Bronchial epithelial cell (primary cell): ENCODE measurements around the gene SLC16A13. TPM values are rescaled to one million over a fixed set of nuclear protein-coding genes. Genes with fewer than 3 reads are reported as not detected.

Experiments
- DNase-seq: peaks from one replicate; pipeline ENCODE4 v3.0.0-alpha.2; 2010; ENCODE audit warnings: low read depth
- FAIRE-seq: peaks from 2 replicates; lab custom pipeline; 2011; peaks lifted over from hg19 to GRCh38; lab: Jason Lieb, UNC
- H3K27me3 ChIP-seq: 2 replicates; pipeline ENCODE4 v1.5.1; 2011; ENCODE audit warnings: low read length; ENCODE audit not compliant: control insufficient read depth, insufficient read depth
- H3K36me3 ChIP-seq: 2 replicates; pipeline ENCODE4 v1.5.1; 2011; ENCODE audit warnings: low read length; ENCODE audit not compliant: control insufficient read depth, insufficient read depth
- H3K4me3 ChIP-seq: 2 replicates; pipeline ENCODE4 v1.5.1; 2011; ENCODE audit warnings: mild to moderate bottlenecking, low read depth, low read length, control low read depth
- total RNA-seq: library from RNA; depleted of rRNA; stranded (reverse); fragments of >200 nt; gene quantifications from 2 replicates; pipeline ENCODE4 v1.2.1, GENCODE V29; 2014
- TF ChIP-seq, protein P1 (sequence below): IDR thresholded peaks from 2 replicates; pipeline ENCODE4 v1.5.1; 2011; ENCODE audit warnings: mild to moderate bottlenecking, moderate library complexity, low read length, control low read depth, inconsistent platforms; ENCODE audit not compliant: insufficient read depth, severe bottlenecking

Gene SLC16A13
- total RNA-seq, 1 donor from 2014 or later = 0.26 TPM

DNA sequence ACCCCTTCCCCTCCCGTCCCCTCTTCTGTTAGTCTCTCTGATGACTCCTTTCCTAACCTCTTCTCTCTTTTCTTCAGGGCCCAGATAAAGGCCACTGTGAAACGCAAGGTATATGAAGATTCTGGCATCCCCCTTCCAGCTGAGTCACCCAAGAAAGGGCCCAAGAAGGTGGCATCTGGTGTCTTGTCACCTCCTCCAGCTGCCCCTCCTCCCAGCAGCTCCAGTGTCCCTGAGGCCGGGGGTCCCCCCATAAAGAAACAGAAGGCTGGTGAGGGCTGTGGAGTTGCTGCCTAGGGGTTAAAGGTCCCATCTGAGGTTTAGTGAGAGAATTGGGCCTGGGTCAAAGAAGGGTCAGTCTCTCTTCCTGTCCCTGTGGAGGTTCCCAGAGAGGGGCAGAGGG lies 19.4 kb upstream of the SLC16A13 start:
- DNase-seq (no peak), FAIRE-seq (no peak)
- no peak overlapping the region for H3K4me3 ChIP-seq
- H3K36me3 ChIP-seq = peaks cover 4% of the 10 kb centered on the region
- H3K27me3 ChIP-seq = no peaks in the 10 kb centered on the region
- TF ChIP-seq, protein P1, sequence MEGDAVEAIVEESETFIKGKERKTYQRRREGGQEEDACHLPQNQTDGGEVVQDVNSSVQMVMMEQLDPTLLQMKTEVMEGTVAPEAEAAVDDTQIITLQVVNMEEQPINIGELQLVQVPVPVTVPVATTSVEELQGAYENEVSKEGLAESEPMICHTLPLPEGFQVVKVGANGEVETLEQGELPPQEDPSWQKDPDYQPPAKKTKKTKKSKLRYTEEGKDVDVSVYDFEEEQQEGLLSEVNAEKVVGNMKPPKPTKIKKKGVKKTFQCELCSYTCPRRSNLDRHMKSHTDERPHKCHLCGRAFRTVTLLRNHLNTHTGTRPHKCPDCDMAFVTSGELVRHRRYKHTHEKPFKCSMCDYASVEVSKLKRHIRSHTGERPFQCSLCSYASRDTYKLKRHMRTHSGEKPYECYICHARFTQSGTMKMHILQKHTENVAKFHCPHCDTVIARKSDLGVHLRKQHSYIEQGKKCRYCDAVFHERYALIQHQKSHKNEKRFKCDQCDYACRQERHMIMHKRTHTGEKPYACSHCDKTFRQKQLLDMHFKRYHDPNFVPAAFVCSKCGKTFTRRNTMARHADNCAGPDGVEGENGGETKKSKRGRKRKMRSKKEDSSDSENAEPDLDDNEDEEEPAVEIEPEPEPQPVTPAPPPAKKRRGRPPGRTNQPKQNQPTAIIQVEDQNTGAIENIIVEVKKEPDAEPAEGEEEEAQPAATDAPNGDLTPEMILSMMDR = no peak

DNA sequence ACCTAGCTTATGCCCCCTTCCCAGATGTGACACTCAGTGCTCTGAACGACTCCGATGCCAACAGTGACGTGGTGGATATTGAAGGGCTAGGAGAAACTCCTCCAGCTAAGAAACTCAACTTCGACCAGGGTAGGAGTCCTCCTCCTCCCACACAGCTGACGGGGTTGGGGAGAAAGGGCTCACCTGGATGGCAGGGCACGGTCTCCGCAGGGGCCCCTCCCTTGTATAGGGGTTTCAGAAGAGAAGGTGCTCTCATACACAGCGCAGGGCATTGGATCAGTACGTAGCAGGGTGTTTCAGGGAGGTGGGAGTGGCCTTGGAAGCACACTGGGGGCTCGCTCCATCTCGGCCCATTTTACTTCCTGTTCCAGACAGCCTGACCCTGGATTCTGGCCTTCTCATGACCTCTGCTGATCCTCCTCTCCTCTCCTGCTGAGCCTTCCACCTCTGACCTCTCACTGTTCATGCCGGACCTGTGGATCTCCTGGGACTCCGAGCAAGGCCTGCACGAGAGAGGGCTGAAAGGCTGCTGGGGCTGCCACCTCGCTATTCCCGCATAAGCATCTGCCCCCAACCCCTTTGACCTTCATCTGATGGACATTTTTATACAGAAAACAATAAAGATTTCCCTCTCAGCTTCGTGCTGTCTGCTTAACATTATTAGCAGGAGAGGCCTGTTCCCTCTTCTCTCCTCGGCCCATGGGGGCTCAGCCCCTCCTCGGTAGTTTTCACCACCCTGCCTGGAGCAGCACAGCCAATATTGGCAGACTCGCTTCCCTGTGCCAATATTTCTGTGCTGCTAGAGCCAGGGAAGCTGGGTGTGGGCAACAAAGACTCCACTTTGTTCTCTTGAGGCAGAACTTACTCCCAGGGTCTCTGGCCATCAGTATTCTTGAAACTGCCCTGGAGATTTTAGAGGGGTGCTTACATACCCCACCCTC lies 18.7 kb upstream of the SLC16A13 start:
- no peak overlapping the region for H3K4me3 ChIP-seq
- FAIRE-seq (no peak), DNase-seq (no peak)
- peaks cover 4% of the 10 kb centered on the region for H3K36me3 ChIP-seq
- H3K27me3 ChIP-seq = no peaks in the 10 kb centered on the region
- TF ChIP-seq, protein P1 = no peak

DNA sequence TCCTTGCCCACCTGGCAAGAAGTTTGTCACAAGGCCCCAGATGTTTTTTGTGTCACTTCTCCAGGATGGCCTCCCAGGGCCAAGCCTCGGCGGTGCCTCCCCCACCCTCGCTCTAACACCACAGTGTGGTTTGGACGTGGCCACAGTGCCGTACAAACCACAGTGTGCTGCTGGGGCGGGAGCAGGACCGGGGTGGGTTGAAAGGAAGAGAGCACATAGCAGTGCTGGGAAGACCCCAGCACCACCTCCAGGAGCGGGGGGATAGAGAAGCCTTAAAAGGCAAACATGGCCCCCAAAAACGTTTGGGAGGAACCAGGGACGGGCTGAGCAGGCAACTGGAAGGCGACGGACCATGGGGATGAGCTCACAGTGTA lies 18.0 kb upstream of the SLC16A13 start:
- H3K27me3 ChIP-seq = peaks cover 3% of the 10 kb centered on the region
- TF ChIP-seq, protein P1 = no peak
- no peak overlapping the region for H3K4me3 ChIP-seq
- FAIRE-seq (no peak), DNase-seq (no peak)
- H3K36me3 ChIP-seq = peaks cover 4% of the 10 kb centered on the region

DNA sequence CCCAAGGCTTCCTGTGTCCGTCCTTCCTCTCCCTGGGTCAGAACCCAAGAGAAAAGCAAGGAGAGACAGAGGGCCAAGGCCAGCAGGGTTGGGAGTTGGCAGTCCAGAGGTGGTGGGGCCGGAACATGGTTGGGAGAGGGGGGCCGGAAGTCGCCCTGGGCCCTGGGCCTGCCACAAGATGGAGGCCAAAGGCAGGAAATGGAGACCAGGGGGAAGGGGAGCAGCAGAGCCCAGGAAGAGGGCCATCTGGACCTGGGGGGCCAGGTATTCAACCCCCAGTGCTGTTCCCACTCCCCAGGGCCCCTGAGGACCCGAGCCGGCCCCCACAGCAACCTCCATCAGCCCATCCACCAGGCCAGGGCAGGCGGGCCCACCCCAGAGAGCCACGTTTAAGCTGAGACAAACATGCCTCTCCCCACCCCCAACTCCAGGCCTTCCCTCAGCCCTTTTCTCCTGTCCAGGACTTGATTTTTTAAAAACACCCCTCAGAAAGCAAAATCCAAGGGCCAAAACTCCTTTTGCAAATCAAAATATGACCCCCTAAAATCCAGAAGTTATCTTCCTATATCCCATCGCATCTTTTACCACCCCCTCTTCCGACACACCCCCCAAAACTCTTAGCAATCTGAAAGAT lies 17.4 kb upstream of the SLC16A13 start:
- Histone ChIP-seq H3K4me3 (no peak overlapping the region), H3K27me3 (peaks cover 5% of the 10 kb centered on the region), H3K36me3 (peaks cover 4% of the 10 kb centered on the region)
- TF ChIP-seq, protein P1 = no peak
- DNase-seq = no peak
- no peak for FAIRE-seq

DNA sequence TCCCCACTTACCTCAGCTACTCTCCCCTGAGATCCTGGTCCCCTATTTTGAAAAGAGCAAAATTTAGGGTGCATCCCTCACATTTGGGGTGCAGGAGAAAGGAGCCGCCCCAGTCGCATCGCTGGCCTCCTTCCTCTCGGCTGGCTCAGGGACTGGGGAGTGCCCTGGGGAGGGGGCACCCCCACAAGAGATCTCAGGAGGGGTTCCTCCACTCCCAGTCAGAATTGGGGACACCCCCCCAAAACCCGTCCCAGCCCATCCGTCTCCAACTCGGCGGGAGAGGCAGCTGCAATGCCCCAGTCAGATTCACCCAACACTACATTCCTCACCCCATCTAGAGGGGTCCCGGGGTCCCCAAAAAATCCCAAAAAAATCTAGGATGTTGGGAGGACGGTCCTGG lies 16.4 kb upstream of the SLC16A13 start:
- FAIRE-seq = no peak
- no peak overlapping the region for H3K4me3 ChIP-seq
- DNase-seq = no peak
- H3K27me3 ChIP-seq = peaks cover 5% of the 10 kb centered on the region
- TF ChIP-seq, protein P1 = no peak
- H3K36me3 ChIP-seq = peaks cover 3% of the 10 kb centered on the region
